Neutrophil (primary cell): ENCODE results near the gene KY.
A peak's percentile ranks its signal among the peaks of the same experiment; 100 is the strongest.

Experiments used
- H3K27ac ChIP-seq: fragments of 200-600 bp; sonication (generic); 2 replicates; pipeline ENCODE4 v1.5.1; 2016; ENCODE audit warnings: mild to moderate bottlenecking, moderate library complexity
- H3K27me3 ChIP-seq: fragments of 200-600 bp; sonication (generic); 2 replicates; pipeline ENCODE4 v1.6.0; 2016; ENCODE audit warnings: mild to moderate bottlenecking
- H3K36me3 ChIP-seq: fragments of 200-600 bp; sonication (generic); 2 replicates; pipeline ENCODE4 v1.5.1; 2017
- H3K4me1 ChIP-seq, 2 experiments: fragments of 200-600 bp in 1 of 2; sonication (generic) in 1 of 2; 1 replicate in 1 of 2; 2 replicates in 1 of 2; pipeline versions ENCODE4 v1.5.1 to v1.6.1; 2013 to 2016; ENCODE audit warnings: low read depth in 1 of 2, low read length in 1 of 2, mild to moderate bottlenecking in 1 of 2, moderate library complexity in 1 of 2; ENCODE audit not compliant: control insufficient read depth in 1 of 2, insufficient read depth in 1 of 2
- H3K4me3 ChIP-seq, 2 experiments: fragments of 200-600 bp in 1 of 2; sonication (generic) in 1 of 2; 1 replicate in 1 of 2; 2 replicates in 1 of 2; pipeline ENCODE4 v1.5.1; 2013 to 2016; ENCODE audit warnings: low read depth in 1 of 2, low read length in 1 of 2, mild to moderate bottlenecking in 1 of 2, moderate library complexity in 1 of 2
- H3K9me3 ChIP-seq: fragments of 200-600 bp; sonication (generic); 2 replicates; pipeline ENCODE4 v1.5.1; 2016
- CTCF ChIP-seq: fragments of 200-600 bp; sonication (generic); IDR thresholded peaks from 2 replicates; pipeline ENCODE4 v1.5.1; 2016; ENCODE audit warnings: antibody characterized with exemption

Gene KY

GRCh38 chr3:134615743-134616142 lies 35.1 kb downstream of the KY start:
- Histone ChIP-seq H3K27me3 (no peaks in the 10 kb centered on the region), H3K36me3 (peaks cover 63% of the 10 kb centered on the region), H3K4me3 (no peak overlapping the region), H3K4me1 (peaks cover 6 to 12% of the 10 kb centered on the region in 2 experiments), H3K27ac (no peak overlapping the region), H3K9me3 (no peaks in the 10 kb centered on the region)
- TF ChIP-seq CTCF, result no peak

- Histone ChIP-seq H3K27me3 (no peaks in the 10 kb centered on the region), H3K36me3 (peaks cover 63% of the 10 kb centered on the region), H3K9me3 (no peaks in the 10 kb centered on the region), H3K4me3 (no peak overlapping the region), H3K27ac (no peak overlapping the region), H3K4me1 (peaks cover 6 to 12% of the 10 kb centered on the region in 2 experiments)
- no peak for TF ChIP-seq CTCF
These were observed 35.9 kb downstream of the KY start for GRCh38 chr3:134614955-134615354.

GRCh38 chr3:134613006-134613520 lies 37.8 kb downstream of the KY start:
- no peaks in the 10 kb centered on the region for H3K27me3 ChIP-seq

GRCh38 chr3:134611516-134611915 lies 39.3 kb downstream of the KY start:
- H3K4me1 ChIP-seq, result peaks cover 35 to 43% of the 10 kb centered on the region in 2 experiments
- H3K27ac ChIP-seq, result peak overlapping the region; percentile 21
- peaks cover 48% of the 10 kb centered on the region for H3K36me3 ChIP-seq
- no peak overlapping the region for H3K4me3 ChIP-seq
- no peak for TF ChIP-seq CTCF
- H3K27me3 ChIP-seq, result no peaks in the 10 kb centered on the region
- H3K9me3 ChIP-seq, result no peaks in the 10 kb centered on the region

More at GRCh38 chr3:134613006-134613520, 37.8 kb downstream of the KY start:
- no peak overlapping the region for H3K4me3 ChIP-seq
- peaks cover 20 to 27% of the 10 kb centered on the region in 2 experiments for H3K4me1 ChIP-seq
- peaks cover 54% of the 10 kb centered on the region for H3K36me3 ChIP-seq
- H3K9me3 ChIP-seq, result no peaks in the 10 kb centered on the region
- peak overlapping the region; percentile 65 for H3K27ac ChIP-seq
- TF ChIP-seq CTCF, result no peak

GRCh38 chr3:134610432-134611385 lies 40.1 kb downstream of the KY start:
- TF ChIP-seq CTCF, result no peak
- Histone ChIP-seq H3K36me3 (peaks cover 40% of the 10 kb centered on the region), H3K4me3 (no peak overlapping the region), H3K27me3 (no peaks in the 10 kb centered on the region), H3K4me1 (peaks cover 43 to 51% of the 10 kb centered on the region in 2 experiments), H3K27ac (peak overlapping the region; percentile 21), H3K9me3 (no peaks in the 10 kb centered on the region)
